Keratinocyte (primary cell): Measurements from ENCODE around the gene TRIM69.

ENCODE experiments used
- EZH2 ChIP-seq: IDR thresholded peaks from one replicate; pipeline ENCODE4 v1.6.1; 2012; ENCODE audit warnings: inconsistent platforms, mild to moderate bottlenecking, low read length, moderate library complexity
- TF ChIP-seq, protein P1 (sequence below), 3 experiments: IDR thresholded peaks in 1 of 3; conservative IDR thresholded peaks in 1 of 3; optimal IDR thresholded peaks in 1 of 3; 2 replicates in 2 of 3; 3 replicates in 1 of 3; pipeline versions ENCODE3 to v1.5.1; 2011; ENCODE audit warnings: low read length in 3 of 3, mild to moderate bottlenecking in 3 of 3, moderate library complexity in 2 of 3, control low read depth in 1 of 3, inconsistent platforms in 1 of 3; ENCODE audit not compliant: insufficient read depth in 2 of 3; ENCODE audit errors: extremely low read depth in 1 of 3

GRCh38 chr15:44792715-44793114, 56.4 kb downstream of the TRIM69 start:
- TF ChIP-seq, protein P1, sequence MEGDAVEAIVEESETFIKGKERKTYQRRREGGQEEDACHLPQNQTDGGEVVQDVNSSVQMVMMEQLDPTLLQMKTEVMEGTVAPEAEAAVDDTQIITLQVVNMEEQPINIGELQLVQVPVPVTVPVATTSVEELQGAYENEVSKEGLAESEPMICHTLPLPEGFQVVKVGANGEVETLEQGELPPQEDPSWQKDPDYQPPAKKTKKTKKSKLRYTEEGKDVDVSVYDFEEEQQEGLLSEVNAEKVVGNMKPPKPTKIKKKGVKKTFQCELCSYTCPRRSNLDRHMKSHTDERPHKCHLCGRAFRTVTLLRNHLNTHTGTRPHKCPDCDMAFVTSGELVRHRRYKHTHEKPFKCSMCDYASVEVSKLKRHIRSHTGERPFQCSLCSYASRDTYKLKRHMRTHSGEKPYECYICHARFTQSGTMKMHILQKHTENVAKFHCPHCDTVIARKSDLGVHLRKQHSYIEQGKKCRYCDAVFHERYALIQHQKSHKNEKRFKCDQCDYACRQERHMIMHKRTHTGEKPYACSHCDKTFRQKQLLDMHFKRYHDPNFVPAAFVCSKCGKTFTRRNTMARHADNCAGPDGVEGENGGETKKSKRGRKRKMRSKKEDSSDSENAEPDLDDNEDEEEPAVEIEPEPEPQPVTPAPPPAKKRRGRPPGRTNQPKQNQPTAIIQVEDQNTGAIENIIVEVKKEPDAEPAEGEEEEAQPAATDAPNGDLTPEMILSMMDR (optimal IDR thresholded peaks at IDR 0.05 in 1 of 3, IDR thresholded peaks at IDR 0.05 in 1 of 3, conservative IDR thresholded peaks at IDR 0.05 in 1 of 3; ENCODE audit: extremely low read depth in 1 of 3, insufficient read depth in 2 of 3, low read length in 3 of 3) = no peak
- TF ChIP-seq EZH2 = no peak
